K562 treated with DMSO at 1 percent for 48 hours (cell line): ENCODE measurements around the gene ABLIM2. TPM values are rescaled to one million over a fixed set of nuclear protein-coding genes. Genes with fewer than 3 reads are reported as not detected.

Experiments used
- total RNA-seq: library from RNA; unstranded; fragments of 300-600 nt; gene quantifications from 2 replicates; pipeline ENCODE4 v1.2.3, GENCODE V29; 2022; ENCODE audit warnings: low replicate concordance; ENCODE audit errors: extremely low read depth

Gene ABLIM2
- not detected in 2 replicates for total RNA-seq

DNA sequence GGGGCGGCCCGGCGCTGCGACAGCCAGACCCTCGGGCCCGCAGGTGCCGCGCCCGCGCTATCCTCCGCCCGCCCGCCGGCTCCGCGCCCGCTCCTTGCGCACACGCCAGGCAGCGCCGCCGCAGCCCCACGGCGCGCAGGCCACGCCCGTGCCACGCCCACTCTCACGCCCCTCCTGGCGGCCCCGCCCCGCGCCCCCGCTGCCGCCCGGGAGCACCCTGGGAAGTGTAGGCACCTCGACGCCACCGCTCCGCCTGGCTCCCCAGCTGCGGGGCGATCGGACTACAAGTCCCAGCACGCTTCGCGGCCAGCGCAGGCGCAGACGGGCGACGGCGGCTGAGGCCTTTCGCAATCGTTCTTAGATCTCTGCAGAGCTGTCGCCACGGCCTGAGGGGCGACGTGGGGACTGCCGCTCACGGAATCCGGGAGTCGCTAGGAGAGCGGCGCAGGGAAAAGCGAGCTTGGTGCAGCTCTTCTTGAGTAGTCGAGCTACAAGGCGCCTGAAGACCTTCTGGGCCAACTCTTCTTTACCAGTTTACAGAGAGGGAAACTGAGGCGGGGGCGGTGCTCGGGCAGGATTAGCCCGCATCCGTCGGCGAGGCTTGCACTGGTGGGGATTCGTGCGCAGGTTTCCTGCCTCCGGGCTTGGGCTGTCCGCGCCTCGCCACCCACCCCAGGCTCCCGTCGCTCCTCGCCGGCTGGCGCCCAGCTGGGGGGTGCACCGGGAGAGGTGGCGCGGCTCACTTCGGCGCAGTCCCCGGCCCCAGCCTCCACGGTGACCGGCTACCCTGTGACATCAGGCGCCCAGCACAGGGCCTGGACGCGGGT lies at the start of gene ABLIM2:
Gene ABLIM2 (minus strand): TSS at position 104 of the 827 bp plus-strand sequence. CDS start 124 bp downstream, outside the sequence.

DNA sequence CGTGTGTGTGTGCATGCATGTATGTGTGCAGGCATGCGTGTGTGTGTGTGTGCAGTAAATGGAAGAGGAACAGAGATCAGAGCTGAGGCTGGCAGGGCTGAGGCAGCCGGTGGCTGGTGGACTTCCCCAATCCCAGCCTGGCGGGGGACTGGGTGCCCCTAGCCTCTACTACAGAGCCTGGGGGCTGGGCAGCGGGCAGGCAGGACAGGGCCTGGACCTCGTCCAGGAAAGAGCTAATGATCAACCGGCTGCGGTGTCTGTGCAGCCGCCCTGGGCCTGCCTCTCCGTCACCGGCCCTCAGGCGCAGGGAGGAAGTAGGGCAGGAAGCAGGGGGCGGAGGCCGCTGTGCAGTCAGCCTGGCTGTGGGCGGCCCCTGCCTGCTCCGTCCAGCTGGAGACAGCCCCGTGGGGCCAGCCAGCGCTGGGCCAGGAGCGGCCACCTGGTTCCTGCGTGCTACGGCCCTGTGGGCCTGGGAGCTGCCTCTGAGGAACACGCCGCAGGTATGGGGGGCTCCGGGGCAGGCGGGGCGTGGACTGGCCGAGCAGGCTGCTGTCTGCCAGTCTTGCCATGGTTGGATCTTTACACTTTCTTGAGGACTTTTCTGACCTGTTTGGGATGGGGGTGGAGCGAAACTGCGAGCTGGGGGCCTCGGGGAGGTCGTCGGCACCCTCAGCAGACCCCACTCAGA lies 40.4 kb upstream of the ABLIM2 start, which contains the start of gene SH3TC1:
Gene SH3TC1 (plus strand): TSS at position 385 of the 688 bp plus-strand sequence. CDS start 5,905 bp downstream, outside the sequence.

DNA sequence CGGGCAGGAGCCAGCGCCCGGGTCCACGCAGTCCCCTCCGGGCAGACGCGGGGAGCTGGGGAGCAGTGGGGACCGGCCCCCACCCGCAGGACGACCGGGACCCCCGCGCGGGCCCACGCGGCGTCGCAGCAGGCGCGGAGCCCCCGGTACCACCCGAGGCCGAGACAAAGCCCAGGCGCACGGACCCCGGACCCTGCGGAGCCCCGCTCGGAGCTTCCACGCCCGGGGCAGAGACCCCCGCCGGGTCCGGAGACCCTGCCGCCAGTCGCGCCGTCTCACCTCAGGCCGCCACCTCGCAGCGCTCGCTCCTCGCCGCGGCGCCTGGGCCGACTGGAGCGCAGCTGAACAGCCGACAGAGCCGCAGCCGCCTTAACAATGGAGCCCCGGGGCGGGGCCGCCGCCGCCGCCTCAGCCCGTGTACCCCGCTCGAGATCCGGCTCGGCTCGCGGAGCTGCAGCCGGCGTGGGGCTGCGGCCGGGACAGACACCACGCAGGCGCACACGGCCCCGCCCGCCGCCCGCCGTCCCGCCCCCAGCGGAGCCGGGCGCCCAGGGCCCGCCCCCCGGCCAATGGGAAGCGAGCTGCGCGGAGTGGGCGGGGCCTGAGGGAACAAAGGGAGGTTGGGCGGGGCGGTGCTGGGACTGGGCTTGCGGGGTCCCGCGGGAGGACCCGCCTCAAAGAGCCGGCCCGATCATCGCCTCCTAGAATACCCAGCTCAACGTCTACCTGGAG lies 219.1 kb downstream of the ABLIM2 start, which contains the start of gene AFAP1:
Gene AFAP1 (minus strand): TSS at position 485 of the 732 bp plus-strand sequence. CDS start 67,783 bp downstream, outside the sequence.

Other genes with a start within 250 kb of the ABLIM2 start
- not detected in 2 replicates for gene AFAP1, start 219.0 kb downstream of the ABLIM2 start, total RNA-seq
- not detected in 2 replicates for gene SH3TC1, start 40.5 kb upstream of the ABLIM2 start, total RNA-seq
- gene HTRA3, start 110.9 kb upstream of the ABLIM2 start, total RNA-seq: not detected in 2 replicates